NB4 (cell line): Measurements from ENCODE around the gene SBDS.
"Not testable (repeated sequence)": the region's sequence is repeated elsewhere in the genome, so short reads cannot be mapped to it uniquely, and the experiment has no call there.

ENCODE experiments used
- CTCF ChIP-seq: IDR thresholded peaks from one replicate; pipeline ENCODE4 v1.5.1; 2012; ENCODE audit warnings: low read depth, low read length
- POLR2A ChIP-seq: IDR thresholded peaks from 2 replicates; pipeline ENCODE4 v1.6.1; 2011; ENCODE audit warnings: mild to moderate bottlenecking; ENCODE audit not compliant: insufficient read length; ENCODE audit errors: extremely low read depth

GRCh38 chr7:66969001-66969400 lies 26.4 kb downstream of the SBDS start:
- not testable (repeated sequence) for TF ChIP-seq CTCF, POLR2A
